GM19099 (cell line): ENCODE measurements around the gene CEP85L.

Source experiments
- POLR2A ChIP-seq: IDR thresholded peaks from 3 replicates; pipeline ENCODE4 v1.6.1; 2011; ENCODE audit warnings: low read depth; ENCODE audit not compliant: insufficient read length; ENCODE audit errors: extremely low read depth

Gene CEP85L

DNA sequence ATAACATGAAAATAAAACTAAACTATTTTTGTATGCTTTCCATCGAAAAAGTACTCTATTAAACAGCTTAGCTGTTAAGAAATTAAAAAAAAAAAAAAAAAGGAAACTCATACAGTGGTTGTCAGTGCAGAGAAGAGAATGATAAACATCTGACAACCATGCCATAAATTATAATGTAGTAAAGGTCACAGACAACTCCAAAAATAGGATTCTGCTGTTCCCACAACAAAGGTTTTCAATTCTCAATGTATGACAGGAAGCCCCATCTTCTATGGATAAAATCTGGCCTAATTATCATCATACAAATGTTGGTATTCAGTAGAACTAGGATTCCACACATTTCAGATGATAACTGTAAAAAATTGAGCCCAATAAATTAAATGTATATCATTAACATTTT, 98.3 kb downstream of the CEP85L start:
- TF ChIP-seq POLR2A: no peak

DNA sequence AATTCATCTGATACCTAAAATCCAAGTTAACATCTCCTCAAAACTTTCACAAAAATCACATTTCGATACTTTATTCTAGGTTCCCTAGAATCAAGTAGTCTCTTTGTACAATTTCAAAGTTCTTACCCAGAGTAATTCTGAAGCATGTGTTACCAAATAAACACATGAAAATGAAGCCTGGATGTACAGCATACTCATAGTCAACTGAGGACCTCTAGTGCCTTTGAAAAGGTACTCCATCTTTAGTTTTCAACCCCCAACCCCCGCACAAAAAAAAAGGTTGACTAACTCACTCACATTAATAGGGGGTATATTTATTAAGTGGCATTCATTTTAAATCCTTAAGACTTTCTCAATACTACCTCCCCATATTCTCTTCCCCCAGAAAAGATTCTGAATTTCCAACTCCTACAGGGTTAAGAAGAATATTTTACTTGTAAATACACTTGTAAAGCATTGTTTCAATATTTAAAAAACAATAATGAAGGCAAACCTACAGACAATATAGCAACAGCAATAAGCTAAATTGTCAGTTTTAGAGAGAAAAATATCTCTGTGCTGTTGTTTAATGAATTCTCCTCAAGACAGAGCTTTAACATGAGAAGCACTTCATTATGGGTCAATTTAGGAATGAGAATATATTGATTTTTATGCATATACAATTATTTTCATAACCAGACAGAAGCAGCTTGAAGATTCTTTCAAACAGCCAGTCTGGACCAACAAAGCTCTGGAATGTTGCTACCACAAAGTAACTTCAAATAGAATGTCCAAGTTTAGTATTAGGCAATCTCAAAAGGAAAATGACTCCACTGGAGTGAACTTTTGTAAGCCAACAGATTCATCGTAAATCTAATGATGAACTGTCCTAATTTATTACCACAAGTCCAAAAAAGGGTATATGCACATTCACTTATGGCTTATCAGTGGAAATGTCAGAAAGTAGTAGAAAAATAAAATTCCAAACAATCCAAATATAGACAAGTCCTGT, 100.0 kb downstream of the CEP85L start:
- no peak for TF ChIP-seq POLR2A

DNA sequence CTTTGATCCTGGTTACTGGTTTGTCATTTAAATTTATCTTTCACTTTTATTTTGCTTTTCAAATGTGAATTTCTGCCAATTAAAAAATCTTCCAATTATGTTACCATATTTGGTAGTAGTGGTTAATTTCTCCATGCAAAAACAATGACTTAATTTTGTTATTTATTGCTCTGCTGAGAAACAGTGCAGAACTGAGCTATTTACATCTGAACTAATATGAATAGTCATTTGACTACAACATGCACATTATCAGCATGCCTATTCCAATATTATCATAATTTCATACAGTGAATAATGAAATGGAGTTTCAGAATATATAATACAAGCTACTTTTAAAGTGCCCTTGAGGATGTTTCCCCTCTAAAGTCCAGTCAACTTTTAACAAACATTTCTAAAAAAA, 102.8 kb downstream of the CEP85L start:
- no peak for TF ChIP-seq POLR2A

DNA sequence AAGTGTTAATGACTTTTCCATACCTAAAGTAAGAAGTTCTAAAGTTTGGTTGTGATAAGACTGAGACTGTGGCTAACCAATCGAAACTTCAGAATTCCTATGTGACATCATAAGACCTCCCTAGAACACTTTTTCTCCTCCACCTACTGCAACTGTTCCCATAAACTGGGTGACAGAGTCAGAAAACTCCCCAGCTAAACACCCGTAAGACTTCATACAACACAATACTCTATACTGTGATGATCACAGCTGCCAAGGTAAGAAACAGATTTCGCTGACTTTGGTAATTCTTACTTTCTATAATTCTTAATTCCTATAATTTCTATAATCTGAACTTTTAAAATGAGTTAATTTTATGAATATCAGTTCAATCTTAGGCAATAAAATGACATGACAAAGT, 103.3 kb downstream of the CEP85L start, which contains the start of gene PLN:
Gene PLN, plus strand, starts transcription at position 161 of the 400 bp plus-strand sequence. CDS start 10,626 bp downstream, outside the sequence.
- no peak for TF ChIP-seq POLR2A

- TF ChIP-seq POLR2A: no peak
Measured at GRCh38 chr6:118546880-118547218, 104.5 kb downstream of the CEP85L start.

GRCh38 chr6:118546164-118546879, 105.1 kb downstream of the CEP85L start:
- no peak for TF ChIP-seq POLR2A

DNA sequence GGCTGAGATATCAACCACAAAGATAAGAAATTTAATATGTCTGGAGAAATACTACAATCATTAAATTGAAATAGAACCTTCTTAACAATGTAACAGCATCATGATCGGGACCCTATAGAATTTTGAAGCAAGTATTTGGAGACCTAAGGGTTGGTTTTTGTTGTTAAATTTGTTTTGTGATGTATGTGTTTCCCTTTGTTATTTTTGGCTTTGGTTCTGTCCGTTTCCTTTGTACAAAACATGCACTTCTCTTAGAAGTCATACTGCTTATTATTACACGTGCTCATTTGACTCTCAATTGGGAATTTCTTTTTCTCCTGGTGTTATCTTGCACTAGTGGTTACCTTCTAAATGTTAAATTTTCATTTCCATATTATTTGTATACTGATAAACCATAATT, 107.3 kb downstream of the CEP85L start:
- TF ChIP-seq POLR2A: no peak

- TF ChIP-seq POLR2A: no peak
Measured at GRCh38 chr6:118542184-118542952, 109.0 kb downstream of the CEP85L start.

DNA sequence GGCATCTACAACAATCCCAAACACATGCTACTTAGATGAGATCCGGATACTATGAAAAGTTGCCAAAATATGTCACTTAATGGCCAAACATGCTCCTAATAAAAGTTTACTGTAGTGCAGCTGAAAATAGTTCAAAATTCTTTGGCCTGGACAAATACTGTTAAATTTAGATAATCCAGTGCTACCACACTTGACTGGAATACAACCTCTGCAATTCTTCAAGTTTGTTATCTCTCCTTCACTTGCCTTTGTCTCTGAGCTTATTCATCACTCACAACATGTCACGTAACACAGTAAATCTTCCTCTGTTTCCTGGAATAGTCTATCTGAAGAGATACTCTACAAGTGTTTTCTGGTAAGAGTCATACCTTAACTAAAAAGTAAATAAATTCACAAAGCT, 113.8 kb downstream of the CEP85L start:
- TF ChIP-seq POLR2A: no peak

DNA sequence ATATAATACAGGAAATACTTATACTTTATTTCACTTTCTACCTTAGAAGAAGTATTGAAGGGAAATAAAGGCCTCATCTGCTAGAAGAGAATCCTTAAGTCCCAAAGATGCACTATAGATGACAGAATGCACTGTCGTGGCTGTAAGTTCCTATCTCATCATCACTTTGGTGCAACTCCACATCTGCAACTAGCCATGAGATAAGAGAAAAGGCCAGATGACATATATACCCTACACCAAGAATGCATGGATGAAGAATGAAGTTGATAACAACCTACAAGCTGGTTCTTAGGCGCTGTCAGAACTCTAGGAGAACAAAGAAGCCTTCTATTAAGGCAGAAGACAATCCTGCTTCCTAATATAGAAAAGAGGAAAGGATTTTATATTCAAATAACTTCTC, 114.9 kb downstream of the CEP85L start:
- TF ChIP-seq POLR2A: no peak

DNA sequence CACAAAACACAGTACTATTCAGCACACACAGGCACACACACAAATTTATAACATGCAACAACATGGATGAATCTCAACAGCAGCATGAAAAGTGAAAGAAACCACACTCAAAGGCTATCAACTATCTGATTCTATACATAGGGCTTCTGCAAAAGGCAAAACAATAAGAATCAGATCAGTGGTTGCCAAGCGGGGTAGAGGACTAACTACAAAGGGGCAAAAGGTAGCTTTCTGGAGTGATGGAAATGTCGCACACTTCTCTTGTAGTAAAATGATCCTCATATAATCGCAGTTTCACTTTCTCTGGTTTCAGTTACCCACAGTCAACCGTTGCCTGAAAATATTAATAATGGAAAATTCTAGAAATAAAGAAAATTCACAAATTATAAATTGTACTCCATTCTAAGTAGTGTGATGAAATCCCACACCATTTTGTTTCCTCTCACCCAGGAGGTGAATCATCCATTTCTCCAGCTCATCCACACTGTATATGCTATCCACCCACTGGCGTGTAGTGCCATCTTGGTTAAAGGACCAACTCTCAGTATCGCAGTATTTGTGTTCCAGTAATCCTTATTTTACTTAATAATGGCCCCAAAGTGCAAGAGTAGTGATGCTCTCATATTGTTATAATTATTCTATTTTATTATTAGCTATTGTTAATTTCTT, 116.1 kb downstream of the CEP85L start:
- TF ChIP-seq POLR2A: no peak

DNA sequence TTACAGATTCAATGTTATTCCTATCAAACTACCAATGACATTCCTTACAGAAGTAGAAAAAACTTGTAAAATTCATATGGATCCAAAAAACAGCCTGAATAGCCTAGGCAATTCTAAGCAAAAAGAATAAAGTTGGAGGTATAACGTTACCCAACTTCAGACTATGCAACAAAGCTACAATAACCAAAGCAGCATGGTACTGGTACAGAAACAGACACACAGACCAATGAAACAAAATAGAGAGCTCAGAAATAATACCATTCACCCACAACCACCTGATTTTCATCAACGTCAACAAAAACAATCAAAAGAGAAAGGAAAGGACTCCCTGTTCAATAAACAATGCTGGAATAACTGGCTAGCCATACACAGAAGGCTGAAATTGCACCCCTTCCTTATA, 120.4 kb downstream of the CEP85L start:
- TF ChIP-seq POLR2A: no peak

DNA sequence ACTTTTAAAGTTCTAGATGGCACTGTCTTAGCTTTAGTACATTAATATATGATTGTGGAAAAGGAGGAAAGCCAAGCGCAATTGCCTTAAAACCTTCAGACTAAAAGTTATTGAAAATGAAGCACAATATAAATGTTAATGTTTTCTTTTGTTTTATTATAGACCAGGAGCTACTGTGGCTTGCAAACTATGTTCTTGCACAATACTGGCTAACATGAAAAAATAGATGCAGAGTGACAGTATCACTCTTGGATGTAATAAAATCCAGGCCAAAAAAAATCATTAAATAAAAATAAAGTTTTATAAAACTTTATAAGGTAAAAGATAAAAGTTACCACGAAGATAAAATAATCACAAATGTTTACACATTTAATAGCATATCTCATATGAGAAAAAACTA, 121.6 kb downstream of the CEP85L start:
- no peak for TF ChIP-seq POLR2A

- no peak for TF ChIP-seq POLR2A
Measured at GRCh38 chr6:118528129-118528528, 123.3 kb downstream of the CEP85L start.
